Lower leg skin (tissue), 4 donors: ENCODE data around the gene PITPNC1. TPM values are rescaled to one million over a fixed set of nuclear protein-coding genes. Genes with fewer than 3 reads are reported as not detected.
A peak's percentile ranks its signal among the peaks of the same experiment; 100 is the strongest.

ENCODE experiments used
- DNase-seq, 2 donors: peaks; one replicate each; pipeline ENCODE4 v3.0.0-alpha.2; 2019; ENCODE audit warnings: low spot score in 2 of 2
- H3K4me3 ChIP-seq: fragments of 200-600 bp; sonication (generic); 2 replicates; pipeline ENCODE4 v1.5.1; 2017; ENCODE audit warnings: mild to moderate bottlenecking, low read depth; ENCODE audit not compliant: poor library complexity, severe bottlenecking
- POLR2A ChIP-seq, 2 donors: fragments of 450-650 bp; IDR thresholded peaks; one replicate each; pipeline ENCODE4 v1.6.1; 2016 to 2017; ENCODE audit warnings: antibody characterized with exemption in 2 of 2, mild to moderate bottlenecking in 1 of 2, moderate library complexity in 1 of 2
- WGBS, 2 donors: methylation state at CpG; one replicate each; pipeline ENCODE4 v1.1.5; 2018; 5-methylcytosine and 5-hydroxymethylcytosine counted together
- intact Hi-C: fragments of 100-400 bp; cut with DNase I; formaldehyde crosslinking; loops from one replicate; pipeline ENCODE4 v1.15.0; 2023; ENCODE audit warnings: low total_unique reads
- total RNA-seq, 4 donors: library from RNA; depleted of rRNA; stranded (reverse); fragments of >200 nt; gene quantifications; one replicate each; pipeline ENCODE4 v1.1.0, GENCODE V29; 2016
- TF ChIP-seq, protein P1 (sequence below), 3 donors: fragments of 450-650 bp; IDR thresholded peaks; one replicate each; pipeline ENCODE4 v1.5.1; 2016; ENCODE audit warnings: antibody characterized with exemption in 3 of 3, mild to moderate bottlenecking in 3 of 3, moderate library complexity in 2 of 3

The PITPNC1 gene
- total RNA-seq, 4 donors from 2014 or later: 1.7 to 8.2 (median 4.6) TPM

DNA sequence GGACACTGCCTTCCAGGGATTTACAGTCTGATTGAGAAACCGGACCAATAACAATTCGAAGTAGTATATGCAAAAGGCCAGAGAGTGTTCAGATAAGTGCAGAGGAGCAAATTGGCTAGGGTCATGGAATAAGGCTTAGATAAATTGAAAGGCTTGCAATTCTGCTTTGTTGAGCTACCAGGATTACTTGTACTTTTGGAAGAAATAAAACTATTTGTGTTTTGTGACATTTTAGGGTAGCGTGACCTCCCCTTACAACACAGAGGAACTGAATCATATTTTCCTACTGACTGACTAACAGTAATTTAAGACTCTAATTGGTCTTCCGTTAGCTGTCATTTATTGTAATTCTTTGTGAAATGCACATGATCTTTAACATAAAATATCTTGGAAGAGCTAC, 104.7 kb downstream of the PITPNC1 start:
- WGBS, 2 donors: 65 to 74% methylated on average over 4 of the region's 4 CpGs
- intact Hi-C loops: no loop called here

DNA sequence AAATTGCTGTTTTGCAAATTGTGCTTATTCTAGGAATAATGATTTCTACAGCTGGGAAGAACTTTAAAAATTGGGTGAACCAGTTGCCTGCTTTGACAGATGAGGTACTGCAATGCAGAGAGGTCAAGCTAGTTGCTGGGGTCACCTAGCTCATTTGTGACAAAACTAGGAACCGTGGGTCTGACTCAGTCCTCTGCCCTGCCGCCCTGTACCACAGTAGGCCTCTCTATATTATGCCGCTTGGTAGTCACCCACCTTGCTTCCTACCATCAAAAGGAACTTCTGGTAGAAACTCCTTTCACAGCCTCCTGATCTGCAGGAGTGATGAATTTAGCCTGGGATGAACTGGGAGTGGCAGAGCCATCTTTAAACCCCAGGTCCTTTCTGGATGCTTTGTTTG, 105.7 kb downstream of the PITPNC1 start:
- peak in 1 of 2 donors; percentile 13 for DNase-seq
- H3K4me3 ChIP-seq: no peak overlapping the region
- intact Hi-C loops: no loop called here
- TF ChIP-seq, protein P1, sequence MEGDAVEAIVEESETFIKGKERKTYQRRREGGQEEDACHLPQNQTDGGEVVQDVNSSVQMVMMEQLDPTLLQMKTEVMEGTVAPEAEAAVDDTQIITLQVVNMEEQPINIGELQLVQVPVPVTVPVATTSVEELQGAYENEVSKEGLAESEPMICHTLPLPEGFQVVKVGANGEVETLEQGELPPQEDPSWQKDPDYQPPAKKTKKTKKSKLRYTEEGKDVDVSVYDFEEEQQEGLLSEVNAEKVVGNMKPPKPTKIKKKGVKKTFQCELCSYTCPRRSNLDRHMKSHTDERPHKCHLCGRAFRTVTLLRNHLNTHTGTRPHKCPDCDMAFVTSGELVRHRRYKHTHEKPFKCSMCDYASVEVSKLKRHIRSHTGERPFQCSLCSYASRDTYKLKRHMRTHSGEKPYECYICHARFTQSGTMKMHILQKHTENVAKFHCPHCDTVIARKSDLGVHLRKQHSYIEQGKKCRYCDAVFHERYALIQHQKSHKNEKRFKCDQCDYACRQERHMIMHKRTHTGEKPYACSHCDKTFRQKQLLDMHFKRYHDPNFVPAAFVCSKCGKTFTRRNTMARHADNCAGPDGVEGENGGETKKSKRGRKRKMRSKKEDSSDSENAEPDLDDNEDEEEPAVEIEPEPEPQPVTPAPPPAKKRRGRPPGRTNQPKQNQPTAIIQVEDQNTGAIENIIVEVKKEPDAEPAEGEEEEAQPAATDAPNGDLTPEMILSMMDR (IDR thresholded peaks at IDR 0.05): no peak
- no peak for TF ChIP-seq POLR2A (IDR thresholded peaks at IDR 0.05)
- 85 to 98% methylated on average over 3 of the region's 3 CpGs for WGBS, 2 donors

More for the DNA sequence above, 104.7 kb downstream of the PITPNC1 start:
- TF ChIP-seq, protein P1 (IDR thresholded peaks at IDR 0.05): no peak
- no peak for TF ChIP-seq POLR2A (IDR thresholded peaks at IDR 0.05)
- no peak for DNase-seq
- no peak overlapping the region for H3K4me3 ChIP-seq

DNA sequence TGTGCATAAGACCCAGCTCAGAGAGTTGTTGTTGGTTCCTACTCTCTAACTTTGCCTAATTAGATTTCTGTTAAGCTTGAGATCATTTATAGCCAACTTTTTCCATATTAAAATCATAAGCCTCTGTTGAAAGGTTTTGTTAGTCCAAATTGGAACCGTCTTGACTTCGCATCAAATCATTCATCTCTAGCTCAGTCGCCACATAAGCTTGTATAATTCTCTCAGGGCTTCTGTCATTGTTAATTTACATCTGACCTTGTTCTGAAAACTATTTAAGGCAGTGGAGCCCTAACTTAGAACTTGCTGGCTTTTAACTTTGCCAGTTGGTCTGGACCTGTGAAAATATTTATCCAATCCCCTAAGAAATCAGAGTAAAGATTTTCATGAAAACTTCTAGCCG, 107.2 kb downstream of the PITPNC1 start:
- intact Hi-C loops: no loop called here
- no peak overlapping the region for H3K4me3 ChIP-seq
- TF ChIP-seq, protein P1 (IDR thresholded peaks at IDR 0.05): no peak
- DNase-seq: no peak
- WGBS, 2 donors: 89 to 90% methylated on average over 4 of the region's 4 CpGs

DNA sequence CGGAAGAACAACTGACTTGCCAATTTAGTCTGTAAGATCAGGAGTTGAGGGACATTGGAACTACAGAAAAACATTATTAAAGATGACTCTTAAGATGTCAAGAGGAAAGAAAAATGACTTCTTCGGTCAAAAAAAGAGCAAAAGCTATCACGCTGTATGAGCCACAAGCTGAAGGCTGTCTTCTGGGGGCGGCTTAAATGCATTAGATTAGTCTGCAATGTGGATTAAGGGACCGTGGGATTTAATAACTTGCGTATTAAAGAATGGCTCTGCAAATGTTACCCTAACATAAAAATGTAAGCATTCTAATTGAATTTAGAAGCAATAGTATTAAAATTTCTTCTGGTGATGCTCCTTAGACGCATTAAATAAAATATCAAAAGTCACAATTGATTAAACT, 108.6 kb downstream of the PITPNC1 start:
- no peak overlapping the region for H3K4me3 ChIP-seq
- WGBS, 2 donors: 96 to 97% methylated on average over 7 of the region's 7 CpGs
- TF ChIP-seq POLR2A (IDR thresholded peaks at IDR 0.05): no peak
- TF ChIP-seq, protein P1 (IDR thresholded peaks at IDR 0.05): no peak
- no peak for DNase-seq
- intact Hi-C loops: no loop called here

DNA sequence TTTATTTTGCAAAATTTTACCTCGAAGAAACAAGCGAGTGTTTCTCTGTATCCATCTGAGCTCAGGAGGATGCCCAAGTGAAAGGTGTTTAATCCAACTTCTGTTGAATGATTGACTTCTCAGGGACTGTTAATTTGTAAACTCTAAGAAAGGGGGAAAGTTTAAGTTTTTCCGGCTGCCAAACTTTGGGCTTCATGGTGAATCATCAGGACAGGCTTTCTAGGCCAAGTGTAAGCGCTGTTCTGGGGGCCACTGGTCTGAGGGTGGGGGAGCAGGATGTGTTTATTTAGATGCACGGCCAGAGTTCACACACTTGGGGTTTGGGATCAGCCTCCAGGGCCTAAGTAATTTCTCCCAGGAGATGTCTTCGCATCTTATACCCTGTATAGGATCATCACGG, 110.4 kb downstream of the PITPNC1 start:
- no peak for TF ChIP-seq POLR2A (IDR thresholded peaks at IDR 0.05)
- TF ChIP-seq, protein P1 (IDR thresholded peaks at IDR 0.05): no peak
- DNase-seq: peak in 1 of 2 donors; percentile 75
- intact Hi-C loops: no loop called here
- no peak overlapping the region for H3K4me3 ChIP-seq
- 71 to 72% methylated on average over 7 of the region's 7 CpGs for WGBS, 2 donors

DNA sequence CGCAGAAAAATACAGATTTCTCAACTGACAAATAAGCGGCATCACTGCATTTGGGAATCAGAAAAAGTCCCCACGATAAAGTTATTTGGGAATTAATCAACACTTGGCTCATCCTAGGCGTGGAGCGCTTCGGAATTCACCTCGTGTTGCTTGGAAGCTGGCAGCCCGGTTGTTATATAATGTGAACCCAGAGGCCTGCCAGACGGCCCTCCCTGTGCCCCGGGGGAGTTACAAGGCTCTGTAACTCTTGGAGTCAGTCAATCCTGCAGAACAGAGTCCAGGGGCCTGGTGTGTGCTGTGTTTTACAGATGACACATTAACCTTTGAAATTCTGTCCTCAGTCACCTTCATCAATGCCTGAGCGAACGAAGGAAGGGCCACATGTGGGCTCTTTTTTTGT, 111.1 kb downstream of the PITPNC1 start:
- 25 to 34% methylated on average over 12 of the region's 12 CpGs for WGBS, 2 donors
- intact Hi-C loops: no loop called here
- TF ChIP-seq, protein P1 (IDR thresholded peaks at IDR 0.05): no peak
- no peak for TF ChIP-seq POLR2A (IDR thresholded peaks at IDR 0.05)
- DNase-seq: peak; percentile 40 to 90
- H3K4me3 ChIP-seq: no peak overlapping the region
